HG03135 (cell line): ENCODE results near the gene GTF2IRD1.
"Not testable (repeated sequence)": the region's sequence is repeated elsewhere in the genome, so short reads cannot be mapped to it uniquely, and the experiment has no call there.

Source experiments
- ATAC-seq: cut with Tn5 transposase; IDR thresholded peaks from one replicate; pipeline ENCODE4 v1.9.1; 2021; ENCODE audit warnings: mild to moderate bottlenecking, moderate library complexity; ENCODE audit not compliant: unreplicated experiment

Gene GTF2IRD1

GRCh38 chr7:74485611-74486010 lies 31.9 kb downstream of the GTF2IRD1 start:
- ATAC-seq: no peak

- not testable (repeated sequence) for ATAC-seq
Observed at GRCh38 chr7:74488518-74489030, 34.9 kb downstream of the GTF2IRD1 start.

GRCh38 chr7:74489997-74490945 lies 36.6 kb downstream of the GTF2IRD1 start:
- ATAC-seq: no peak

GRCh38 chr7:74491490-74491889 lies 37.8 kb downstream of the GTF2IRD1 start:
- not testable (repeated sequence) for ATAC-seq

- no peak for ATAC-seq
Observed at GRCh38 chr7:74493295-74493694, 39.6 kb downstream of the GTF2IRD1 start.

GRCh38 chr7:74494076-74494548 lies 40.4 kb downstream of the GTF2IRD1 start:
- ATAC-seq: no peak

GRCh38 chr7:74495112-74496086 lies 41.7 kb downstream of the GTF2IRD1 start:
- no peak for ATAC-seq

- ATAC-seq: no peak
Observed at GRCh38 chr7:74496272-74496671, 42.6 kb downstream of the GTF2IRD1 start.

GRCh38 chr7:74496773-74497172 lies 43.1 kb downstream of the GTF2IRD1 start:
- ATAC-seq: not testable (repeated sequence)

GRCh38 chr7:74498354-74498753 lies 44.6 kb downstream of the GTF2IRD1 start:
- ATAC-seq: no peak

GRCh38 chr7:74498996-74499834 lies 45.5 kb downstream of the GTF2IRD1 start:
- ATAC-seq: no peak

GRCh38 chr7:74499835-74500388 lies 46.2 kb downstream of the GTF2IRD1 start:
- no peak for ATAC-seq

GRCh38 chr7:74501298-74501697 lies 47.6 kb downstream of the GTF2IRD1 start:
- ATAC-seq: no peak

GRCh38 chr7:74502216-74502891 lies 48.6 kb downstream of the GTF2IRD1 start:
- ATAC-seq: no peak

GRCh38 chr7:74503061-74503460 lies 49.4 kb downstream of the GTF2IRD1 start:
- ATAC-seq: no peak

- no peak for ATAC-seq
Observed at GRCh38 chr7:74503943-74504342, 50.2 kb downstream of the GTF2IRD1 start.

- no peak for ATAC-seq
Observed at GRCh38 chr7:74505471-74506324, 52.0 kb downstream of the GTF2IRD1 start.

- ATAC-seq: no peak
Observed at GRCh38 chr7:74506325-74506724, 52.6 kb downstream of the GTF2IRD1 start.
